ENCODE results near the gene LVRN.

The LVRN gene

DNA sequence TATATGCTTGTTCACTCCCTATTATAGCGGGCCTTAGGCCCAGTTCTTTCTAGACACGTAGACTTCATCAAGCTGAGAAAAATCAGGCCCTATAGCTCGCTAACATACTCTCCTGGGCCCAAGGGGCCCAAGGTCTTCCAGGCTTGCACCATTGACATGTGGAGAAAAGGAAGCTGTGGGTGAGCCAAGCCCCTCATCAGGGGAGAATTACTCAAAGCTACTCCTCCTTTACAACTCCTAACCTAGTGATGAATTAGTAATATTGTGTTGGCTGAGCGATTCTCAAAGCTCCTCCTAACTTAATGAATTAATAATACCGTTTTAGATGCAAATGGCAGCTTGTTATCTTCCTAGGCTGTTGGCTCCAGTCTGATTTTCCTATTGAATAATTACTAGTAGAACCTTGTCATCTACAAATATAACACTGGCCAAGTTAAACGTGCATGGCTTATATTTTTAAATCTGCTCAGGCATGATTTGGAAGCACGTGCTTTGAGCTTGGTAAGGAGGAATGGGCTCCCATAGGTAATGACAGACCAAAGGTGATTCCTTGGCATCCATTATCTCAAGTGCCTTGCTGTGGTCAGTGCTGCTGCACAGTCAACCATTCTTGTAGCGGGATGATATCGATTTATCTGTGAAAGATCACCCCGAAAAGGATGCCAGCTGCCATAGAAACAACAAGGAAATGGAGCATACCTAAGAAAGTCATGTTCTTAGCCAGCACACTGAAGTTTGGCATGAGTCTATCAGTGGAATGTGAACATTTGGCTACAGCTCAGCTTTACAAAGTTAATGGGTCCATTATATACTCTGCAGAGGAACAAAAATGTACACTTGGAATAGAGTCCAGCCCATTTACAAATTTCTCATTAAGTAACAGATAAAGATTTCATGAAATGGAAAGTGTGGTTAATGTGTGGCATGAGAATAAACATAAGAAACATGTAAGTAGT, 23.8 kb downstream of the LVRN start:
- H3K4me3 Mint-ChIP-seq, result peak overlapping the region in 1 of 3 experiments; percentile 31
- H3K36me3 Mint-ChIP-seq (ENCODE audit: low read depth), result no peaks in the 10 kb centered on the region
- no peak for TF ChIP-seq CTCF (IDR thresholded peaks at IDR 0.05; ENCODE audit: unreplicated experiment in 3 of 3)
- no peaks in the 10 kb centered on the region for H3K9me3 Mint-ChIP-seq
- H3K4me1 Mint-ChIP-seq, result peaks cover 22% of the 10 kb centered on the region
- peak overlapping the region; percentile 23 to 94 (median 91) for H3K27ac Mint-ChIP-seq
- H3K27me3 Mint-ChIP-seq (ENCODE audit: low read depth), result no peaks in the 10 kb centered on the region

DNA sequence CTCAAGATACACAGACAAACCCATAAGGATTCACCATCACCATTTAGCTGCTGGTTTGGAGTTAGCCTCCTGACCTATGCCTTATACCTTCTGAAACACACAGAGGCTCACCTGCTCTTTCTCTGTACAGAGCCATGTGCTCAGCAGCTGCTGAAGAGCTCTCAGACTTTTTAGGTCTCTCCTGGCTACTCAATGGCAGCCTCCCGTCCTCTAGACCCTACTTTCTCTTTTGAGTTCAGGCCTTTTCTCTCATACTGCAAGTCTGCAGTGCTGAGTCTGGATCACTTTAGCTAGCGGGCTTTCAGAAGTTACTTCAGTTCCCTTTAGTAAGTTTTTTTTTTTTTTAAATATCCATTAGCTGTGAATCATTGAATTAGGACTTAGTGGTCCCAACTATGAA, 25.7 kb downstream of the LVRN start:
- no peaks in the 10 kb centered on the region for H3K27me3 Mint-ChIP-seq (ENCODE audit: low read depth)
- H3K4me1 Mint-ChIP-seq, result peaks cover 24% of the 10 kb centered on the region
- TF ChIP-seq CTCF (IDR thresholded peaks at IDR 0.05; ENCODE audit: unreplicated experiment in 3 of 3), result no peak
- no peaks in the 10 kb centered on the region for H3K9me3 Mint-ChIP-seq
- no peak overlapping the region for H3K4me3 Mint-ChIP-seq
- H3K27ac Mint-ChIP-seq, result peak overlapping the region; percentile 12 to 94 (median 66)
- no peaks in the 10 kb centered on the region for H3K36me3 Mint-ChIP-seq (ENCODE audit: low read depth)

DNA sequence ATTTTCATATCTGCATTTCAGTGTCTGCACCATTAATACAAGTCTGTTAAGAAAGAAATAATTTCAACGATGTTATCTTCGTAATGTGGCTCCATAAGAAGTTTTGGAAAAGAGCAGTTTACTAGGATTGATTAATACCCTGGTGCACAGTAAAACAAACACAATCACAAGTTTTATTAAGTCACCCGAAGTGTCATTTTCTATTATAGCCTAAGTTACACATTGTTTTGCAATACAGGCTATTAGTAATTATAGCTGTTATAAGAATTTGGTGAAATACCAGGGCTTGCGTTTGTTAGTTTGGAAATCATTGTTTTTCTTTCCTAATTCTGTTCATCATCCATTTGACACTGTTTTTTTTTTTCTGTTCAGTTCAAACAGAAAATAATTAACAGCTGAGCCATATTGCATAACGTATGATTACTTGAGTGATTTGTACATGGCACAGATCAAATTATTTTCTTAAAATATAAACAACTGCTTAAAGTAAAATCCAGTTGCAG, 30.6 kb downstream of the LVRN start:
- no peak for TF ChIP-seq CTCF (IDR thresholded peaks at IDR 0.05; ENCODE audit: unreplicated experiment in 3 of 3)
- no peak overlapping the region for H3K4me3 Mint-ChIP-seq
- peaks cover 3% of the 10 kb centered on the region for H3K4me1 Mint-ChIP-seq
- no peaks in the 10 kb centered on the region for H3K27me3 Mint-ChIP-seq (ENCODE audit: low read depth)
- no peak overlapping the region for H3K27ac Mint-ChIP-seq
- no peaks in the 10 kb centered on the region for H3K9me3 Mint-ChIP-seq
- H3K36me3 Mint-ChIP-seq (ENCODE audit: low read depth), result no peaks in the 10 kb centered on the region

- no peaks in the 10 kb centered on the region for H3K36me3 Mint-ChIP-seq (ENCODE audit: low read depth)
- no peak for TF ChIP-seq CTCF (IDR thresholded peaks at IDR 0.05; ENCODE audit: unreplicated experiment in 3 of 3)
- H3K9me3 Mint-ChIP-seq, result no peaks in the 10 kb centered on the region
- no peak overlapping the region for H3K4me3 Mint-ChIP-seq
- H3K27ac Mint-ChIP-seq, result no peak overlapping the region
- H3K27me3 Mint-ChIP-seq (ENCODE audit: low read depth), result no peaks in the 10 kb centered on the region
- peaks cover 3% of the 10 kb centered on the region for H3K4me1 Mint-ChIP-seq
These were observed 33.1 kb downstream of the LVRN start for GRCh38 chr5:115995351-115995750.

DNA sequence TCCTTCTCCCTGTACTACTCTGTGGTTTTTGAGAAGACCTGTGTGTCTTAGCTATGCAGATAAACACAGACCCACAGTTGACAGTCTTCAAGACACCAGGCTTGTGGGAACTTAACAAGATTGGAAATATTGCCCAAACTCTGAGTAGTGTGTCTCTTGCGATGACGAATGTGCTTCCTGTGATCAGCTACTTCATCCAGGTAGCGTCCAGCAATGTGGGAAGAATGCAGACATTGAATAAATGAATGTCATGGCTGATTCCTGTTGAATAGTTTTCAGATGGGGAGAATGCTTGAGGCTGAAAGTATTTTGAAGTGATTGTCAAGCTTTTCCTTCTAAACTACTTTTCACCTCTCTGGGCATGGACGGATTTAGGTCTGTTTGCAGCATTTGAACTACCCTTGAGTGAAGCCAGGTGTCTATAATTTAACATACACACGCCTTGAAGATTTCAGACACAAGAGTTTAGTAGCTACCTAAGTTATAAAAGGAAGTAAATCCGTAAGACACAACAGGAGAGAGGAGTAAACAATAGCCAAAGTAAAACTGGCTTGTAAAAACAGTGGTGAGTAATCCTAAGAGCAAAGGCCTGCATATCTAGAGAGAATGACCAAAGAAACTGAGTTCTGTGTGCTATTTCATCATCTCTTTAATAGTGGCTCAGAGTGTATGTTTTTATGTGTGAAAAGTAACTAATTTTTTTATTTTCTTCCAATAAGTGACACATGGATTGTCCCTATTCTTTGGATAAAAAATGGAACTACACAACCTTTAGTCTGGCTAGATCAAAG, 40.0 kb downstream of the LVRN start:
- H3K4me3 Mint-ChIP-seq, result no peak overlapping the region
- no peaks in the 10 kb centered on the region for H3K36me3 Mint-ChIP-seq (ENCODE audit: low read depth)
- H3K27me3 Mint-ChIP-seq (ENCODE audit: low read depth), result no peaks in the 10 kb centered on the region
- H3K9me3 Mint-ChIP-seq, result no peaks in the 10 kb centered on the region
- no peaks in the 10 kb centered on the region for H3K4me1 Mint-ChIP-seq
- no peak for TF ChIP-seq CTCF (IDR thresholded peaks at IDR 0.05; ENCODE audit: unreplicated experiment in 3 of 3)
- no peak overlapping the region for H3K27ac Mint-ChIP-seq

Measured in nephron (organoid).